K562 (cell line): Measurements from ENCODE around the gene CBX1. TPM values are rescaled to one million over a fixed set of nuclear protein-coding genes. Genes with fewer than 3 reads are reported as not detected.

ENCODE experiments used
- BCOR ChIP-seq: fragments of 450-650 bp; IDR thresholded peaks from 2 replicates; pipeline ENCODE4 v1.6.1; 2016
- CHD2 ChIP-seq: IDR thresholded peaks from 2 replicates; pipeline ENCODE4 v1.6.1; 2011; ENCODE audit warnings: low read depth, low read length
- EP400 ChIP-seq: fragments of 450-650 bp; IDR thresholded peaks from 2 replicates; pipeline ENCODE4 v1.6.1; 2017; ENCODE audit warnings: antibody characterized with exemption, mild to moderate bottlenecking, moderate library complexity
- ERF ChIP-seq: fragments of 450-650 bp; formaldehyde crosslinking; IDR thresholded peaks from 2 replicates; pipeline ENCODE4 v1.4.0; 2020; ENCODE audit warnings: mild to moderate bottlenecking, mixed read lengths
- GTF2A2 ChIP-seq: IDR thresholded peaks from 2 replicates; pipeline ENCODE4 v1.6.1; 2016; ENCODE audit warnings: mild to moderate bottlenecking, missing genetic modification characterization, missing compliant biosample characterization
- GTF2F1 ChIP-seq: IDR thresholded peaks from 2 replicates; pipeline ENCODE4 v1.6.1; 2011; ENCODE audit warnings: low read depth, low read length, improper control_type of control experiment
- HSF4 ChIP-seq: fragments of 250-450 bp; sonication (Bioruptor Pico); IDR thresholded peaks from 2 replicates; pipeline ENCODE4 v2.1.2; 2022; ENCODE audit warnings: mild to moderate bottlenecking, moderate library complexity, borderline replicate concordance
- MEF2A ChIP-seq: IDR thresholded peaks from 2 replicates; pipeline ENCODE4 v1.6.1; 2011; ENCODE audit warnings: low read depth, mild to moderate bottlenecking, low read length, moderate library complexity; ENCODE audit not compliant: control insufficient read depth
- NCOA1 ChIP-seq: fragments of 450-650 bp; IDR thresholded peaks from 2 replicates; pipeline ENCODE4 v1.6.1; 2016; ENCODE audit warnings: low read depth
- NRF1 ChIP-seq, 2 experiments: fragments of 450-650 bp; IDR thresholded peaks in 1 of 2; conservative IDR thresholded peaks in 1 of 2; 2 replicates each; pipeline ENCODE4 v1.6.1; 2014; ENCODE audit warnings: mild to moderate bottlenecking in 2 of 2
- TGIF2 ChIP-seq: sonication (generic); formaldehyde crosslinking; IDR thresholded peaks from 2 replicates; pipeline ENCODE4 v1.8.1; 2022; ENCODE audit warnings: mild to moderate bottlenecking, missing genetic modification reagents, moderate library complexity
- XRCC3 ChIP-seq: fragments of 450-650 bp; IDR thresholded peaks from 2 replicates; pipeline ENCODE4 v1.6.1; 2017; ENCODE audit warnings: mild to moderate bottlenecking, moderate library complexity
- ZNF124 ChIP-seq: sonication (generic); formaldehyde crosslinking; IDR thresholded peaks from 2 replicates; pipeline ENCODE4 v1.8.1; 2022; ENCODE audit warnings: missing genetic modification reagents
- ZNF134 ChIP-seq: fragments of 250-450 bp; sonication (Bioruptor Pico); conservative IDR thresholded peaks from 2 replicates; pipeline ENCODE4 v1.4.0; 2020
- ZNF347 ChIP-seq: fragments of 450-650 bp; formaldehyde crosslinking; IDR thresholded peaks from 2 replicates; pipeline ENCODE4 v1.4.0; 2020; ENCODE audit warnings: low read depth, mild to moderate bottlenecking, moderate library complexity
- polyA plus RNA-seq, 8 experiments: library from polyadenylated mRNA; depleted of rRNA in 4 of 8; stranded (reverse) in 5 of 8; unstranded in 3 of 8; fragments of >200 nt; fragmentation: Nextera tagmentation in 2 of 8; fragmentation: Illumina TruSeq in 1 of 8; extraction: Ambion mirVana in 2 of 8; extraction: Trizol in 1 of 8; gene quantifications; 2 replicates each; pipeline versions ENCODE4 v1.2.1 to v1.2.3, GENCODE V29; 2011 to 2014; ENCODE audit warnings: inconsistent platforms in 1 of 8, missing spikeins in 1 of 8
- total RNA-seq, 7 experiments: library from RNA; depleted of rRNA in 6 of 7; stranded (reverse); fragments of >200 nt in 6 of 7; fragmentation: Illumina TruSeq in 2 of 7; extraction: Trizol in 2 of 7; gene quantifications; 2 replicates each; pipeline versions ENCODE4 v1.2.1 to v1.2.3, GENCODE V29; 2011 to 2021; ENCODE audit warnings: low replicate concordance in 1 of 7
- TF ChIP-seq, protein P1 (sequence below), 3 experiments: IDR thresholded peaks in 2 of 3; conservative IDR thresholded peaks in 1 of 3; 2 replicates each; pipeline ENCODE4 v1.5.1; 2011 to 2012; ENCODE audit warnings: low read length in 3 of 3, mild to moderate bottlenecking in 3 of 3, control low read depth in 2 of 3, improper control_type of control experiment in 1 of 3, inconsistent platforms in 1 of 3, low read depth in 1 of 3, mixed read lengths in 1 of 3, moderate library complexity in 1 of 3; ENCODE audit not compliant: insufficient read depth in 2 of 3
- TF ChIP-seq, protein P2 (sequence below): fragments of 250-450 bp; sonication (Bioruptor Pico); IDR thresholded peaks from 2 replicates; pipeline ENCODE4 v1.5.0; 2021; ENCODE audit warnings: mild to moderate bottlenecking, borderline replicate concordance
- TF ChIP-seq, protein P3 (sequence below), 3 experiments: fragments of 200-800 bp in 1 of 3; fragments of 250-450 bp in 1 of 3; fragments of 450-650 bp in 1 of 3; sonication (Bioruptor Pico) in 1 of 3; sonication (Bioruptor generic) in 1 of 3; formaldehyde crosslinking in 1 of 3; IDR thresholded peaks; 2 replicates each; pipeline versions ENCODE4 v1.6.1 to v1.8.0; 2016 to 2022; ENCODE audit warnings: mild to moderate bottlenecking in 2 of 3, missing genetic modification characterization in 2 of 3, missing compliant biosample characterization in 1 of 3, moderate library complexity in 1 of 3

The CBX1 gene
- total and polyA plus RNA-seq, 9 of the 15 experiments (the other 6 are each of a cell fraction or from before 2014, with no cell fraction given): 10.6 to 95.7 (median 52.7) TPM

DNA sequence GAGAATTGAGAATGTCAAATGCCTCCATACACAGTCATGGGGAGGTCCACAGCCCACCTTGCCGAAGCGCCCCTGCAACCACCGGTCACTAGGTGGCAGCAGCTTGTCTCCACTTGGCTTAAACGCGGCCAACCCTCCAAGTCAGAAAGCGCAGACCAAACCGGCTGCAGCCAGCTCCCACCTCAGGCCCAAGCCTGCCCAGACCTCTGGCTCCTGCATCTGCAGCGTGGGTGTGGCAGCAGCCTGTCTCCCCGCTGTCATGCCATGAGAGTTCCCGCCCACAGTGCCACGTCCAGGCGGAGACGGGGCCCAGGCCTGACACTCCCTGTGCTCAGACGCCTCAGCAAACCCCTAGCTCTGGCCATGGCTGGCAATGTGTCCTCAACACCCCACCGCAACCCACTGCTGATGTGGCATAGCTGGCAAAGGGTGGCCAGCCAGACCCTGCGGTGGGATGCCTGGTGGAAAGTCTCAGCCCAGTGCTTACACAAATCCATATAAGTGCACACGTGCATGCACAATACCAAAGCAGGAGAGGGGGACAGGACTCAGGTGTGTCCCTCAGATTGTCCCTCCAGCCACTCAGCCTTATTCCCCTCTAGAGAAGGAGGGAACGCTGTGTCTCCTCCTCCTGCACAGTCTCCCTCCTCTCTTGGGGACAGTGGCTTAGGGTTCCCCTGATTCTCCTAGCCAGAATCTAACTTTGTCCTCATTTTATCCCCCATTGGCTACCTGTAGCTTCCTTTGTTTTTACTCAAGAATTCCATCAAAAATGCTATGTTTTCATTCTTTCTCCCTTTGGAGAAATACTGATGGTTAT, 74.6 kb downstream of the CBX1 start (continued):
- TF ChIP-seq, protein P1, sequence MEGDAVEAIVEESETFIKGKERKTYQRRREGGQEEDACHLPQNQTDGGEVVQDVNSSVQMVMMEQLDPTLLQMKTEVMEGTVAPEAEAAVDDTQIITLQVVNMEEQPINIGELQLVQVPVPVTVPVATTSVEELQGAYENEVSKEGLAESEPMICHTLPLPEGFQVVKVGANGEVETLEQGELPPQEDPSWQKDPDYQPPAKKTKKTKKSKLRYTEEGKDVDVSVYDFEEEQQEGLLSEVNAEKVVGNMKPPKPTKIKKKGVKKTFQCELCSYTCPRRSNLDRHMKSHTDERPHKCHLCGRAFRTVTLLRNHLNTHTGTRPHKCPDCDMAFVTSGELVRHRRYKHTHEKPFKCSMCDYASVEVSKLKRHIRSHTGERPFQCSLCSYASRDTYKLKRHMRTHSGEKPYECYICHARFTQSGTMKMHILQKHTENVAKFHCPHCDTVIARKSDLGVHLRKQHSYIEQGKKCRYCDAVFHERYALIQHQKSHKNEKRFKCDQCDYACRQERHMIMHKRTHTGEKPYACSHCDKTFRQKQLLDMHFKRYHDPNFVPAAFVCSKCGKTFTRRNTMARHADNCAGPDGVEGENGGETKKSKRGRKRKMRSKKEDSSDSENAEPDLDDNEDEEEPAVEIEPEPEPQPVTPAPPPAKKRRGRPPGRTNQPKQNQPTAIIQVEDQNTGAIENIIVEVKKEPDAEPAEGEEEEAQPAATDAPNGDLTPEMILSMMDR (IDR thresholded peaks at IDR 0.05 in 2 of 3, conservative IDR thresholded peaks at IDR 0.05 in 1 of 3; ENCODE audit: insufficient read depth in 2 of 3, low read depth in 1 of 3, low read length in 3 of 3): peak; percentile 93 to 96 (median 94)
- peak in 1 of 2 experiments; percentile 50; a peak in 2 of 4 replicates for TF ChIP-seq NRF1 (conservative IDR thresholded peaks at IDR 0.05 in 1 of 2, IDR thresholded peaks at IDR 0.05 in 1 of 2)
- no peak for TF ChIP-seq MEF2A
- TF ChIP-seq HSF4: no peak
- TF ChIP-seq ERF (CRISPR knock-in tag): no peak
- no peak for TF ChIP-seq NCOA1
- no peak for TF ChIP-seq ZNF124
- TF ChIP-seq, protein P2, sequence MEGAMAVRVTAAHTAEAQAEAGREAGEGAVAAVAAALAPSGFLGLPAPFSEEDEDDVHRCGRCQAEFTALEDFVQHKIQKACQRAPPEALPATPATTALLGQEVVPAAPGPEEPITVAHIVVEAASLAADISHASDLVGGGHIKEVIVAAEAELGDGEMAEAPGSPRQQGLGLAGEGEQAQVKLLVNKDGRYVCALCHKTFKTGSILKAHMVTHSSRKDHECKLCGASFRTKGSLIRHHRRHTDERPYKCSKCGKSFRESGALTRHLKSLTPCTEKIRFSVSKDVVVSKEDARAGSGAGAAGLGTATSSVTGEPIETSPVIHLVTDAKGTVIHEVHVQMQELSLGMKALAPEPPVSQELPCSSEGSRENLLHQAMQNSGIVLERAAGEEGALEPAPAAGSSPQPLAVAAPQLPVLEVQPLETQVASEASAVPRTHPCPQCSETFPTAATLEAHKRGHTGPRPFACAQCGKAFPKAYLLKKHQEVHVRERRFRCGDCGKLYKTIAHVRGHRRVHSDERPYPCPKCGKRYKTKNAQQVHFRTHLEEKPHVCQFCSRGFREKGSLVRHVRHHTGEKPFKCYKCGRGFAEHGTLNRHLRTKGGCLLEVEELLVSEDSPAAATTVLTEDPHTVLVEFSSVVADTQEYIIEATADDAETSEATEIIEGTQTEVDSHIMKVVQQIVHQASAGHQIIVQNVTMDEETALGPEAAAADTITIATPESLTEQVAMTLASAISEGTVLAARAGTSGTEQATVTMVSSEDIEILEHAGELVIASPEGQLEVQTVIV (CRISPR knock-in tag): no peak
- TF ChIP-seq EP400: 0 out of 2 replicates have a peak, but pooled peaks have one; percentile 36
- TF ChIP-seq GTF2F1: no peak
- no peak for TF ChIP-seq ZNF134 (CRISPR knock-in tag)
- no peak for TF ChIP-seq TGIF2 (CRISPR knock-in tag)
- TF ChIP-seq GTF2A2 (tag): no peak
- no peak for TF ChIP-seq XRCC3
- no peak for TF ChIP-seq ZNF347 (CRISPR knock-in tag)
- peak; percentile 61; the same call in 1 of the 2 replicates for TF ChIP-seq BCOR
- TF ChIP-seq CHD2: no peak
- TF ChIP-seq, protein P3, sequence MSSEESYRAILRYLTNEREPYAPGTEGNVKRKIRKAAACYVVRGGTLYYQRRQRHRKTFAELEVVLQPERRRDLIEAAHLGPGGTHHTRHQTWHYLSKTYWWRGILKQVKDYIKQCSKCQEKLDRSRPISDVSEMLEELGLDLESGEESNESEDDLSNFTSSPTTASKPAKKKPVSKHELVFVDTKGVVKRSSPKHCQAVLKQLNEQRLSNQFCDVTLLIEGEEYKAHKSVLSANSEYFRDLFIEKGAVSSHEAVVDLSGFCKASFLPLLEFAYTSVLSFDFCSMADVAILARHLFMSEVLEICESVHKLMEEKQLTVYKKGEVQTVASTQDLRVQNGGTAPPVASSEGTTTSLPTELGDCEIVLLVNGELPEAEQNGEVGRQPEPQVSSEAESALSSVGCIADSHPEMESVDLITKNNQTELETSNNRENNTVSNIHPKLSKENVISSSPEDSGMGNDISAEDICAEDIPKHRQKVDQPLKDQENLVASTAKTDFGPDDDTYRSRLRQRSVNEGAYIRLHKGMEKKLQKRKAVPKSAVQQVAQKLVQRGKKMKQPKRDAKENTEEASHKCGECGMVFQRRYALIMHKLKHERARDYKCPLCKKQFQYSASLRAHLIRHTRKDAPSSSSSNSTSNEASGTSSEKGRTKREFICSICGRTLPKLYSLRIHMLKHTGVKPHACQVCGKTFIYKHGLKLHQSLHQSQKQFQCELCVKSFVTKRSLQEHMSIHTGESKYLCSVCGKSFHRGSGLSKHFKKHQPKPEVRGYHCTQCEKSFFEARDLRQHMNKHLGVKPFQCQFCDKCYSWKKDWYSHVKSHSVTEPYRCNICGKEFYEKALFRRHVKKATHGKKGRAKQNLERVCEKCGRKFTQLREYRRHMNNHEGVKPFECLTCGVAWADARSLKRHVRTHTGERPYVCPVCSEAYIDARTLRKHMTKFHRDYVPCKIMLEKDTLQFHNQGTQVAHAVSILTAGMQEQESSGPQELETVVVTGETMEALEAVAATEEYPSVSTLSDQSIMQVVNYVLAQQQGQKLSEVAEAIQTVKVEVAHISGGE (CRISPR knock-in tag; IDR thresholded peaks at IDR 0.05): no peak
